Sigmoid colon (tissue), 7 donors: ENCODE measurements around the gene SNX3. TPM values are rescaled to one million over a fixed set of nuclear protein-coding genes. Genes with fewer than 3 reads are reported as not detected.

Source experiments
- DNase-seq: peaks from one replicate; pipeline ENCODE4 v3.0.0-alpha.2; 2019
- H3K27ac ChIP-seq, 4 donors: fragments of 200-600 bp; sonication (generic); one replicate each; pipeline ENCODE4 v1.5.1; 2016 to 2019; ENCODE audit warnings: mild to moderate bottlenecking in 1 of 4
- H3K27me3 ChIP-seq, 3 donors: fragments of 200-600 bp; sonication (generic); one replicate each; pipeline ENCODE4 v1.5.1; 2019; ENCODE audit warnings: mild to moderate bottlenecking in 1 of 3
- H3K36me3 ChIP-seq, 4 donors: fragments of 200-600 bp; sonication (generic); one replicate each; pipeline ENCODE4 v1.5.1; 2016 to 2019
- H3K4me1 ChIP-seq, 4 donors: fragments of 200-600 bp; sonication (generic); one replicate each; pipeline ENCODE4 v1.5.1; 2017 to 2019
- H3K4me3 ChIP-seq, 4 donors: fragments of 200-600 bp; sonication (generic); one replicate each; pipeline ENCODE4 v1.5.1; 2017 to 2019; ENCODE audit warnings: mild to moderate bottlenecking in 2 of 4, moderate library complexity in 1 of 4
- H3K9me3 ChIP-seq, 4 donors: fragments of 200-600 bp in 3 of 4; sonication (generic) in 3 of 4; one replicate each; pipeline versions ENCODE4 v1.5.1 to v1.6.1; 2013 to 2019
- EP300 ChIP-seq, 4 donors: sonication (generic); formaldehyde crosslinking; IDR thresholded peaks; one replicate each; pipeline ENCODE4 v1.6.1; 2017; ENCODE audit warnings: antibody characterized with exemption in 4 of 4
- POLR2A ChIP-seq, 2 donors: fragments of 450-650 bp; IDR thresholded peaks; one replicate each; pipeline ENCODE4 v1.6.1; 2016; ENCODE audit warnings: antibody characterized with exemption in 2 of 2, mild to moderate bottlenecking in 2 of 2, moderate library complexity in 2 of 2
- POLR2AphosphoS5 ChIP-seq, 4 donors: sonication (generic); formaldehyde crosslinking; IDR thresholded peaks; one replicate each; pipeline ENCODE4 v1.6.1; 2017; ENCODE audit warnings: antibody characterized with exemption in 4 of 4
- WGBS, 2 donors: extraction: QIAGEN DNeasy Blood & Tissue Kit; methylation state at CpG; one replicate each; pipeline ENCODE4 v1.1.7; 2013; 5-methylcytosine and 5-hydroxymethylcytosine counted together
- intact Hi-C: fragments of 100-400 bp; cut with DNase I; formaldehyde crosslinking; loops from one replicate; pipeline ENCODE4 v1.15.1; 2023
- polyA plus RNA-seq, 3 donors: library from polyadenylated mRNA; stranded (reverse); fragments of 200-250 nt; gene quantifications; one replicate each; pipeline ENCODE4 v1.2.3, GENCODE V29; 2013
- small RNA-seq, 3 donors: library from RNA; depleted of rRNA; stranded (forward); fragments of <200 nt; gene quantifications; one replicate each; pipeline ENCODE3, GENCODE V24; 2016
- total RNA-seq, 4 donors: library from RNA; depleted of rRNA; stranded (reverse); fragments of >200 nt; gene quantifications; one replicate each; pipeline ENCODE4 v1.1.0, GENCODE V29; 2016
- TF ChIP-seq, protein P1 (sequence below), 4 experiments: fragments of 450-650 bp in 3 of 4; fragments of 200-600 bp in 1 of 4; IDR thresholded peaks; one replicate each; pipeline ENCODE4 v1.5.1; 2016 to 2019; ENCODE audit warnings: antibody characterized with exemption in 4 of 4, mild to moderate bottlenecking in 3 of 4, moderate library complexity in 2 of 4
- donor health status: healthy with polysubstance abuse.
- donor health status: Bipolar disorder and iron deficiency.
- donor health status: healthy.

The SNX3 gene
- total and polyA plus RNA-seq, 7 donors: 135 to 242 (median 220) TPM

DNA sequence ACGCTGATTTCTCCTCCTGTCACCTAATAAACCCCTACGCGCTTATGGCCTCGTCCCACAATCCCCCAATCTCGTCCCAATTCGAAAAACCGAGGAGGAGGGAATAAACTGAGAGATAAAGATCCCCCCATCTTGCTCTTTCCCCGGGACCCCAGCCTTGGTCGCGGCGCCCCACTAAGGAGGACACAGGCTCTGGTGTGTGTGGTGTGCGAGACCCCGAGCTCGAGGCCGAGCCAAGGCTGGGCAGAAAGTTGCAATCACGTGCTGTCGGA lies 96.4 kb downstream of the SNX3 start:
- intact Hi-C loops: no loop called here
- no peak for TF ChIP-seq POLR2A (IDR thresholded peaks at IDR 0.05)
- TF ChIP-seq POLR2AphosphoS5 (IDR thresholded peaks at IDR 0.05): no peak
- TF ChIP-seq EP300 (IDR thresholded peaks at IDR 0.05): no peak
- TF ChIP-seq, protein P1, sequence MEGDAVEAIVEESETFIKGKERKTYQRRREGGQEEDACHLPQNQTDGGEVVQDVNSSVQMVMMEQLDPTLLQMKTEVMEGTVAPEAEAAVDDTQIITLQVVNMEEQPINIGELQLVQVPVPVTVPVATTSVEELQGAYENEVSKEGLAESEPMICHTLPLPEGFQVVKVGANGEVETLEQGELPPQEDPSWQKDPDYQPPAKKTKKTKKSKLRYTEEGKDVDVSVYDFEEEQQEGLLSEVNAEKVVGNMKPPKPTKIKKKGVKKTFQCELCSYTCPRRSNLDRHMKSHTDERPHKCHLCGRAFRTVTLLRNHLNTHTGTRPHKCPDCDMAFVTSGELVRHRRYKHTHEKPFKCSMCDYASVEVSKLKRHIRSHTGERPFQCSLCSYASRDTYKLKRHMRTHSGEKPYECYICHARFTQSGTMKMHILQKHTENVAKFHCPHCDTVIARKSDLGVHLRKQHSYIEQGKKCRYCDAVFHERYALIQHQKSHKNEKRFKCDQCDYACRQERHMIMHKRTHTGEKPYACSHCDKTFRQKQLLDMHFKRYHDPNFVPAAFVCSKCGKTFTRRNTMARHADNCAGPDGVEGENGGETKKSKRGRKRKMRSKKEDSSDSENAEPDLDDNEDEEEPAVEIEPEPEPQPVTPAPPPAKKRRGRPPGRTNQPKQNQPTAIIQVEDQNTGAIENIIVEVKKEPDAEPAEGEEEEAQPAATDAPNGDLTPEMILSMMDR (IDR thresholded peaks at IDR 0.05): no peak
- Histone ChIP-seq H3K36me3 (no peaks in the 10 kb centered on the region), H3K4me1 (peaks cover 0 to 56% (median 51%) of the 10 kb centered on the region in 4 donors), H3K9me3 (no peaks in the 10 kb centered on the region), H3K27ac (no peak overlapping the region), H3K4me3 (no peak overlapping the region), H3K27me3 (peaks cover 85 to 100% (median 94%) of the 10 kb centered on the region in 3 donors)
- no peak for DNase-seq
- whole genome bisulfite sequencing, 2 donors: 4 to 6% methylated on average over 17 of the region's 17 CpGs

DNA sequence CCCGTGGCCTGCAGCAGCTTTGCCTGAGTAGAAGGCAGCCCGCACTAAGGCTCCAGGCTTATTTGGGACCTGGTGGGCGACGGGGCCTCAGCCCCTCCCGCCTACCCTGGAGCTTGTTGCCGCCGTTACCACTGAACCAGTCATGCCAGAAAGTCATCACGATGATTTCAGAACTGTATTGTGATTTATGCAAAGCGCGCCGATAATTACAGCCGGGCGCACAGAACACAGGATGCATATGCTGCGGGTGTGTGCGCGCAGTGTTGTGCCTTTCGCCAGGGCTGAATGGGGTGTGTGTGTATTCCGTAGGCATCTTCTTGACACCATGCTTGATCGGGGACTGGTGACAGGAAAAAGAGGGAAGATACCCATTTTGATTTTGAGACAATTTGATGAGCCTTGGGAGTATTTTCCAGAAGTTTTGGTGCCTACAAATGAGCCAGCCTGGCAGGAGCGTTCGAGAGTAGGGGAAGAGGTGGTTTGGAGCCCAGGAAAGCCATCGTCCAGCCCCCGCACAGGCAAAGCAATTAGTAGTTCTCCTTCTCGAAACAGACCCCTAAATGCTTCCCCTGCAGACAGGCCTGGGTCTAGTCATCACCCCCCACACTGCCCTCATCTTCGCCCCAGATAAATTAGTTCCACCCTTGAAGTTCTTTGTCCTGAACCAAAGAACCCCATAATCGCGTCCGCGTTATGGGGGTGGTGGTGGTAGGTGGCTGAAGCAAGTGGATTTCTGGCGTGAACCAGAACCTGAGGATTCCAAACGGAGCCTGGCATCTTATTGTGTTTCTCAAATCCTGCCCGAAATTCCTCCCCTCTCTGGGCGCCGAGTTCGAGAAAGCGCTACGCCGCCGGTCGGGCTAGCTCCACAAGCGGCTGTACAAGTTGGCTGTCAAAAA lies 96.9 kb downstream of the SNX3 start:
- WGBS, 2 donors: 7 to 10% methylated on average over 41 of the region's 41 CpGs
- no peak overlapping the region for H3K4me3 ChIP-seq
- no peaks in the 10 kb centered on the region for H3K9me3 ChIP-seq
- DNase-seq: no peak
- H3K27me3 ChIP-seq: peaks cover 83 to 100% (median 93%) of the 10 kb centered on the region in 3 donors
- TF ChIP-seq POLR2AphosphoS5 (IDR thresholded peaks at IDR 0.05): no peak
- no peak for TF ChIP-seq EP300 (IDR thresholded peaks at IDR 0.05)
- TF ChIP-seq POLR2A (IDR thresholded peaks at IDR 0.05): no peak
- TF ChIP-seq, protein P1 (IDR thresholded peaks at IDR 0.05): no peak
- H3K27ac ChIP-seq: no peak overlapping the region
- H3K4me1 ChIP-seq: peaks cover 0 to 50% (median 45%) of the 10 kb centered on the region in 4 donors
- intact Hi-C loops: no loop called here
- H3K36me3 ChIP-seq: no peaks in the 10 kb centered on the region

DNA sequence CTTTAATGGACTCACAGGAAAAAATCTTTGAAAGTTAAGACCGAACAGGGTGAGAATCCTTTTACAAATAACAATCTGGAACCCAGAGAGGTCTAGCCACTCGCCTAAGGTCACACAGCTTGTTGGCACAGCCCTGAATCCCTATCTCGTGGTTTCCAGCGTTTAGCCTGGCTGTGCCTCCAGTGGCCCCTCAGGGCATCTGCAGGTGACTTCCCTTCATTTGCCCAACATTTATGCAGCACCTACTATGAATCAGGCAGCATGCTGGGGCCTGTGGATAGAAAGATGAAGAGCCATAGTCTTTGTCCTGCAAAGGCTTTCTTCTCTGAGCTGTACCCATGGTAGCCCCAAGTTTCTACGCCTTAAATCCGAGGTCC lies 97.6 kb downstream of the SNX3 start:
- intact Hi-C loops: no loop called here
- no peak overlapping the region for H3K4me3 ChIP-seq
- no peaks in the 10 kb centered on the region for H3K9me3 ChIP-seq
- no peak overlapping the region for H3K27ac ChIP-seq
- DNase-seq: no peak
- H3K4me1 ChIP-seq: peaks cover 0 to 43% (median 39%) of the 10 kb centered on the region in 4 donors
- no peak for TF ChIP-seq POLR2AphosphoS5 (IDR thresholded peaks at IDR 0.05)
- TF ChIP-seq, protein P1 (IDR thresholded peaks at IDR 0.05): no peak
- no peak for TF ChIP-seq EP300 (IDR thresholded peaks at IDR 0.05)
- no peak for TF ChIP-seq POLR2A (IDR thresholded peaks at IDR 0.05)
- 4 to 6% methylated on average over 6 of the region's 6 CpGs for WGBS, 2 donors
- H3K27me3 ChIP-seq: peaks cover 83 to 100% (median 92%) of the 10 kb centered on the region in 3 donors
- H3K36me3 ChIP-seq: no peaks in the 10 kb centered on the region

GRCh38 chr6:108161724-108162282 lies 99.0 kb downstream of the SNX3 start:
- peaks cover 0 to 44% (median 38%) of the 10 kb centered on the region in 4 donors for H3K4me1 ChIP-seq
- H3K27me3 ChIP-seq: peaks cover 83 to 100% (median 92%) of the 10 kb centered on the region in 3 donors
- H3K36me3 ChIP-seq: no peaks in the 10 kb centered on the region
- no peak for TF ChIP-seq POLR2AphosphoS5 (IDR thresholded peaks at IDR 0.05)
- TF ChIP-seq, protein P1 (IDR thresholded peaks at IDR 0.05): no peak
- TF ChIP-seq EP300 (IDR thresholded peaks at IDR 0.05): no peak
- DNase-seq: no peak
- no peak overlapping the region for H3K4me3 ChIP-seq
- no peaks in the 10 kb centered on the region for H3K9me3 ChIP-seq
- H3K27ac ChIP-seq: no peak overlapping the region
- intact Hi-C loops: no loop called here
- WGBS, 2 donors: 7 to 10% methylated on average over 3 of the region's 3 CpGs

Small RNA genes lying within 50 kb of the gene (small RNA-seq; reads per million reads assigned to genes)
- gene RNA5SP212: 0 reads per million in 3 donors
- gene RNU6-1144P: 0 reads per million in 3 donors
- gene Z98742.2: 0 reads per million in 3 donors

Other genes with a start within 250 kb of the SNX3 start
- gene OSTM1, start 186.3 kb downstream of the SNX3 start, total RNA-seq: 100 to 1,000 TPM in 2 of 4 donors, 10 to 100 TPM in 2; 48.9 to 267 (median 106) TPM
- gene OSTM1, start 186.3 kb downstream of the SNX3 start, polyA plus RNA-seq: 10 to 100 TPM in 1 of 3 donors, 1 to 10 TPM in 2; 3.6 to 10.6 (median 9.5) TPM
- gene NR2E1, start 95.0 kb downstream of the SNX3 start, total RNA-seq: not detected
- gene NR2E1, start 95.0 kb downstream of the SNX3 start, polyA plus RNA-seq: not detected
- 1 to 10 TPM; 2.8 to 6.9 (median 3.5) TPM for gene AFG1L, start 34.0 kb upstream of the SNX3 start, total RNA-seq
- 1 to 10 TPM; 2.1 to 3.7 (median 3.0) TPM for gene AFG1L, start 34.0 kb upstream of the SNX3 start, polyA plus RNA-seq